GM18870 (cell line): Measurements from ENCODE around the gene CNDP1.
"Not testable (repeated sequence)": the region's sequence is repeated elsewhere in the genome, so short reads cannot be mapped to it uniquely, and the experiment has no call there.

ENCODE experiments used
- ATAC-seq: cut with Tn5 transposase; IDR thresholded peaks from one replicate; pipeline ENCODE4 v1.9.1; 2021; ENCODE audit warnings: moderate library complexity; ENCODE audit not compliant: unreplicated experiment

CNDP1 gene

DNA sequence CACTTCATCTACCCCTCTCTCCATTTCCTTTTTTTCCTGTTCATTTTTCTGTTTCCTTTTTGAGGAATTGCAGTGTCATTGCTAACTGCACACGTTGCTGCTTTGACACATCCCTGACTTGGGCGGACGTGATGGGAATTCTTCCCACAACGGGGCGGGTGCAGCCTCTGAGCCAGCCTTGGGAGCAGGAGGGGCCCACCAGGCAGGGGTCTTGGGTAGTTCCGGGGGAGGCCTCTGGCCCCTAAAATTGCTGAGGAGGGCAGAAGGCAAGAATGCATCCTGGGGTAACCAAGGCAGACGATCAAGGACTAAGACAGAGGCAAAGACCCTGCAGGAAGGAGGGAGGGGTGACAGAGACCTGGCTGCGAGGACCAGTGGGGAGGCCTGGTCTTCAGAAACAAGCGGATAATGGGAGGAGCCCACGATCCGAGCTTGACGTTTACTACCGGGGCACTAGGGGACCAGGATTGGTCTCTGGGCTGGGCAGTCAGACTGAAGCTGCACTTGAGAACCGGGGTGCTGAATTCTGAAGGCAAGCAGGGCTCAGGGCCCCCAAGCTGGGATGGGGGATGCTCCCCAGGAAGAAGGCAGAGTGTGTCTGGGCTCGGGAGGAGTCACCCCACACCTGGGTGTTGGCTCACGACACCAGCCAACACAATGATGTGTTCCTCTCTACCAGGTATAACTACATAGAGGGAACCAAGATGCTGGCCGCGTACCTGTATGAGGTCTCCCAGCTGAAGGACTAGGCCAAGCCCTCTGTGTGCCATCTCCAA, 14.8 kb upstream of the CNDP1 start:
- ATAC-seq: no peak

DNA sequence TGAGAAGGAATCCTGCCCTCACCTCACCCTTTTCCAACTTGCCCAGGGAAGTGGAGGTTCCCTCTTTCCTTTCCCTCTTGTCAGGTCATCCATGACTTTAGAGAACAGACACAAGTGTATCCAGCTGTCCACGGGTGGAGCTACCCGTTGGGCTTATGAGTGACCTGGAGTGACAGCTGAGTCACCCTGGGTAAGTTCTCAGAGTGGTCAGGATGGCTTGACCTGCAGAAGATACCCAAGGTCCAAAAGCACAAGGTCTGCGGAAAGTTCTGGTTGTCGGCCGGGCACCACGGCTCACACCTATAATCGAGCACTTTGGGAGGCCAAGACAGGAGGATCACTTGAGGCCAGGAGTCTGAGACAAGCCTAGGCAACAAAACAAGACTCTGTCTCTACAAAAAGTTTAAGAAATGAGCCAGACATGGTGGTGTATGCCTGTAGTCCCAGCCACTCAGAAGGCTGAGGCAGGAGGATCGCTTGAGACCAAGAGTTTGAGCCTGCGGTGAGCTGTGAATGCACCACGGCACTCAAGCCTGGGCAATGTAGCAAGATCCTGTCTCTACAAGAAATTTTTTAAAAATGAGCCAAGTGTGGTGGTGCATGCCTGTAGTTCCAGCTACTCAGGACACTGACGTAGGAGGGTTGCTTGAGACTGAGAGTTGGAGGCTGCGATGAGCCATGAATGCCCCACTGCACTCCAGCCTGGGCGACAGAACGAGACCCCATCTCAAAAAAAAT, 14.0 kb upstream of the CNDP1 start:
- no peak for ATAC-seq

DNA sequence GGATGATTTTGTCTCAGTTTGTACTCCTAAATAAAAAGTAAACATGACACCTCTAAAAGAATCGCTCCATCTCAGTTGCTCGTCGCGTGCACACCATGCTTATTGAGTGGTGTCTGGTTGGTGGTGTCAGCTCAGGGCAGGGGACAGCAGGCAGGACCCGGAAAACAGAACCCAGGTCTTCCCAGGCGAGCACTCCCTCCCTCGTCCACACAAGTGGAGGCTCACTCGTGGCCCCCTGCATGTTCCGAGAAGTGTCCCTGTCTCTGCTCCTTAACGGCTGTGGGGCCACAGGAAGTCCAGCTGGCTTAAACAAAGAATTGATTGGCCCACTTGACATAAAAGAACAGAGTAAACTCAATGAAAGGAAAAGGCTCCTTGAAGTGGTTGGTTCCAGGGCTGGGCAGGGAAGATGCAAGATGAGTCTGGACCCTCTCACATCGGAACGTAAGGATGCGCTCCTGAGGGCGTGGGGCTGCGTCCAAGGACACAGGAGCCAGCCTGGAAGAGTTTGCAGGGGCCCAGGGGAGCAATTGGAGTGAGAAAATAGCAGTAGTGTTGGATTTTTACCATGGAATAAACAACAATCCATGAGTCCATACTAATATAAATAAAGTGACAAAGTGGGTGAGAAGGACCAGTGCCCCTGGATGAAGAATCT, 13.1 kb upstream of the CNDP1 start:
- ATAC-seq: no peak

DNA sequence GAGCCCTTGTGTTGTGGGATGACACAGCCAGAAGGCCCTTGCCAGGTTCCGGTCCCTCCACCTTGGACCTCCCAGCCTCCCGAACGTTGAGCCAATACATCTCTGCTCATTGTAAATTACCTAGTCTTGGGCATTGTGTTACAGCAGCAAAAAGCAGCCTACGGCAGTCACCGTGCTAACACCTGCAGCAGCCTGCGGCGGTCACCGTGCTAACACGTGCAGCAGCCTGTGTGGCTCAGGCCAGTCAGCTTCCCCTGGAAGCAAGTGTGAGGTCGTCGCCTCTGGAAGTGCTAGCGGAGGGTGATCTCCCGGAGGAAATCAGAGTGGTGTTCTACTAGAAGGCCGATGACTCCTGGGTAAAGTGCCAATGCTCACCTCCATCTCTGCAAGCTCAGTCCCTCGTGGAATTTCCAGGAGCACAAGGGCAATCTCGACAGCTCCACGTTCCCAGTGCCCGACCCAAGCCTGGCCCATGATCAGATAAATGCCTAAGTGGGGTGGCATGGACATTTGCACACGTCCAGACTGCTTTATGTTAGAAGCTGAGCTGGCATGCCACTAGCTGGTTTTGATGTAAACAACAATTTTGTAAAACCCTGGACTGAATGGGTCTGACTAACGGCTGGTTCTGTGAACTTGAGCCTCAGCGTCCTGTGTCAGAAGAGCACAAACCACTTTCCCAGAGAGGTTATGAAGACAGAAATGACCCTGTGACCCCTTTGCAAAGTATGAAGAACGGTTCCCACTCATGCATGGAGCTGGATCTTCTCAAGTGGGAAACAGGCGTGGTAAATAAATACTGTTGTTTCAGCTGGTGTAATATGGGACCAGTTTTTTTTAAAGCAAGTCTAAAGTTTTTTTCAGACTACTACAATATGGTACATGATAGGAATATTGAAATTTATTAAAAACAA, 11.4 kb upstream of the CNDP1 start:
- no peak for ATAC-seq

DNA sequence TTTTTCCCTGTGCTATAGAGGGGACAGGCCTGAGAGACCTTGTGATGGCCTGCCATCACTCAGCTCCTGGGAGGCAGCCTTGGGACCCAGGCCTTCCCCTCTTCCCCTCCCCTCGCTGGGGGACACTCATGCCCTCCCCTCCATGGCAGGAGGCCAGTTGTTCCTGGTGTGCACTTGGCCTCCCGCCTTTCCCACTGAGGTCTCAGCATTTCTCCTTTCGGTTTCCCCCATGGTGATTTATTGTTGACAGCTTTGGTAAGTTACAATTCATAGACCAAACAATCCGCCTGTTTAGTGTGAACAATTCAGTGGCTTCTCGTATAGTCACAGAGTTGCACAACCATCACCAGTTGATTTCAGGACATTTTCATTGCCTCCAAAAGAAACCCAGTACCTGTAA, 10.2 kb upstream of the CNDP1 start:
- no peak for ATAC-seq

DNA sequence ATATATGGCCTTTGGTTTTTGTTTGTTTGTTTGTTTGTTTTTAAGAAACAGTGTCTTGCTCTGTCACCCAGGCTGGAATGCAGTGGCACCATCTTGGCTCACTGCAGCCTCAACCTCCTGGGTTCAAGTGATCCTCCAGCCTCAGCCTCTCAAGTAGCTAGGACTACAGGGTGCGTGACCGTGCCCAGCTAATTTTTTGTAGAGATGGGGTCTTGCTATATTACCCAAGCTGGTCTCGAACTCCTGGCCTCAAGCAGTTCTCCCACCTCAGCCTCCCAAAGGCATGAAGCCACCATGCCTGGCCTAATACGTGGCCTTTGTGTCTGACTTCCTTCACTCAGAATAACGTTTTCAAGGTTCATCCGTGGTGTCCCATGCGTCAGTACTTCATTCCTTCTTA, 9.4 kb upstream of the CNDP1 start:
- not testable (repeated sequence) for ATAC-seq

DNA sequence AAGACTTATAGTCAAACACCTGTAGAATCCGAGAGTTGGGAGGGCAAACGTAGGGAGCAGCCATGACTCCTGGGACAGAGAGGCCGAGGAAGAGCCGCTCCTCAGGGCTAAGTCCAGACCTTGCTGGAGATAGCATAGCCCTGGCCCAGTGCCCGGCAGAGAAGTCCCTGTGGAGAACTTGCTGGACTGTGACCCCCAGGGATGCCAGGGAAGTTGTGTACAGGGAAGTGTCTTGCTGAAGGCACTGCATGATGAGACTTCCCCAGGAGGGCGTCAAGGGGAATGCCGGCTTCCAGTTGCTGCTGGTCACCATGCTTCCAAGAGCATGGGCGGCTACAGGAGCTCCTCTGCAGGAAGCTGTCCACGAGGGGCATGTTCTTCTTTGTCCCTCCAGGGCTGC, 8.6 kb upstream of the CNDP1 start:
- ATAC-seq: no peak

DNA sequence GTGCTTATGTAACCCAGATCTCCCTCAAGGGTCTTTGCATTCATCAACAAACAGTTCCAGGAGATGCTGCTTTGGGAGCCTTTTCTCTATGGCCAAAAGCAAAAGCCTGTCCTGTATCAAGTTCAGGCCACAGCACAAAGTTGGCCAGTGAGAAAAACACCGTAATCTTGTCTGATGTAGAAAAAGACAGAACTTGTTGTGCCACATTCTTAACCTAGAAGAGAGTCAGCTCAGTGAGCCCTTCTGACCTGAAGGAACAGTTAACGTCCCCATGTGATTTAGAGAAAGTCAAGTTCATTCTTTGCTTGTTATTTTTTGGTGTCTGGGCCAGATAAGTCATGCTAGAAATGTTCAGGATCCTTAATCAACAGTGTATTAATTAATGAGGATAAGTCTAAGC, 7.8 kb upstream of the CNDP1 start:
- no peak for ATAC-seq

DNA sequence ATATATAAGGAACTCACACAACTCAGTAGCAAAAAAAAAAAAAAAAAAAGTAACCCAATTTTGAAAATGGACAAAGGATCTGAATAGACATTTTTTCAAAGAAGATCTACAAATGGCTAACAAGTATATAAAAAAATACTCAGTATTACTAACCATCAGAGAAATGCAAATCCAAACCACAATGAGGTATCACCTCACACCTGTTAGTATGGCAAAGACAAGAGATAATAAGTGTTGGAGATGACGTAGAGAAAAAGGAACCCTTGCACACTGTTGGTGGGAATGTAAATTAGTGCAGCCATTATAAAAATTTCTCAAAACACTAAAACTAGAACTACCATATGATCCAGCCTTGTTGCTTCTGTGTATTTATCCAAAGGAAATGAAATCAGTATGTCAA, 5.8 kb upstream of the CNDP1 start:
- ATAC-seq: peak; percentile 77

DNA sequence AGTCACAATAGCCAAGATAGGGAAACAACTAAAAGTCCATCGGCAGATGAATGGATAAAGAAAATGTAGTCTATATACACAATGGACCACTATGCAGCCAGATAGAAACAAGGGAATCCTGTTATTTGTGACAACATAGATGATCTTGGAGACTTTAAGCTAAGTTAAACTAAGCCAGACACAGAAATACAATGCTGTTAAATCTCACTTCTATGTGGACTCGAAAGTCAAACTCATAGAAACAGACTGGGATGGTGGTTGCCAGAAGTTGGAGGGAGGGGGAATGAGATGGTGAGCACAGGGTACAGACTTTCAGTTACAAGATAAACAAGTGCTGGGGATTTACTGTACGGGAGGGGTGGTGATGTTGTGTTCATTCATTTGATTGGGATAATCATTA, 5.4 kb upstream of the CNDP1 start:
- peak; percentile 12 for ATAC-seq

DNA sequence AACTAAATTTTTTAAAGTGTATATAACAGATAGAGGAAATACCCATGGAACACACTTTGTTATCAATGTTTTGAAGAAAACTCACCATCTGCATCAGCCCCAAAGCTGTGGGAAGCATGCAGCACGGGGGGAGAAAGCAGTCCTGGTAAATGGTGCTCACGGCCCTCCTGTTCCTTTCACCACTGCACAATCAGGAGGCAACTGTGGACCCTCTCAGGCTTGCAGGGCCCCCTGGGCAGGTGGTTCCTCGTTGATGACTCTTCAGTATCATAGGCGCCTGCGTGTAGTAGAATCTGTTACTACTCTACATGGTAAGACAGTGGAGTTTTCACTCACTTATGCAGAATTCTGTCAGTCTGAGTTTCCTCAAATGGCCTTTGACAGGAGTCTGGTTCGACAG, 4.9 kb upstream of the CNDP1 start:
- ATAC-seq: no peak

DNA sequence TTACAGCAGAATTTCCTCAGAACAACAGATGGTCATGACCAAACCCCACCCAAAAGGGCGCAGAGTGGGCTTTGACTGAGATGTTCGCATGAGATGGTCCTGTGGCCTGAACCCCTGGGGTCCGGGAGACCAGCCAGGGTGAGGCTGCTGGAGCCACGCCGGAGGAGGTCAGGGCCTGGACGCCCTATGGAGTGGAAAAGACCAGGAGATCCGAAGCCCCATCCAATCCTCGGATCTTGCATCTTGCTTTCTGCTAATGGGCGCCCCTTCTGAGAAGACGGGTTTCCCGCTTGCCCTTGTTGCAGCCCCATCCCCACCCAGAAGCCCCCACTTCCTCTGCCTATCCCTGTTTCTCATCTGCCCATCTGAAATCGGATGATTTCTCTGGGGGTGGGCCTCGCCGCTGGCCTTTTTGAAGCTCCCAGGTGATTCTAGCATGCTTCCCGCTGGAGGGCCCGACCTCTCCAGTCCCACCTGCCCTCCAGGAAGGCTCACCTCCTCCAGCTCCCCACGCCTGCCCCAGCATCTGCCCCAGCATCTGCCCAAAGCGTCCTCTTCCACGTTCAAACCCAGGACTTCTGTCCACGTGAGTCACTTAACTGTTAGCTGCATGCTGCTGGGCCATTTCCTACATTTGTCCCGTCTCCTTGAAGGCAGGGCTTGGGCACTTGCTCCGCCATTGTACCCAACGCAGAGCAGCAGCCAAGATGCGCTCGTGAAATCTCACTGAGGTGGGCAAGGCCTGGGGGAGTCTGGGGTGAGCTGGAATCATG, 4.3 kb upstream of the CNDP1 start:
- ATAC-seq: no peak

DNA sequence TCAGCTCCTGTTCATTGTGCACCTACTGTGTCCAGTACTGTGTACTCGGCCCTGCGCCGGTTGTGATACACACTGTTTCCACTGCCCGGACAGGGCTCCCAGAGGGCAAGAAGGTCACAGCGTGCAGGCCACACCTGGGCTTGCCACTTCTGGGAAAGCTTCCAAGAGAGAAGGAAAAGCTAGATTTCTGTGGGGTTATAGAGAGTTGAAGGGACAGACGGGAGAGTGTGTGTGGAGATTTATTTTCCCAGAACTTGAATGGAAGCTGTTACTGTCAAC, 3.8 kb upstream of the CNDP1 start:
- ATAC-seq: no peak

DNA sequence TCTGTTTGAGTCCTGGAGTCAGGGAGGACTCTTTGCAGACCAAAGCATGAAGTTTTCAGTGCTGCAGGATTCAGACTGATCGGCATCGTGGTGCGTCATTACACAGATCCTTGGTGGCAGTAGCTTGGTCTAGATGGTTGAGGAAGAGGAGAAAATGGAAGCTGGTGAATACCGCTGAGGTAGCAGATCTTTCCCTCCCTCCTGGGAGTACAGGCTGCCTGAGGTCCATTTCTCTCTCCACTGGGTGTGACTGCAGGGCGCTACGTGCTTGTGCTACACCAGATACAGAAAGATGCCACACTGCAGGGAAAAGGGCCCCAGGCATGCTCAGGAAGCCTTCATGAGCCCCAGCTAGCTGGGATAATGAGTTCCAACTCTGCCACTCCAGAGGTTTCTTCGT, 3.3 kb upstream of the CNDP1 start:
- no peak for ATAC-seq

DNA sequence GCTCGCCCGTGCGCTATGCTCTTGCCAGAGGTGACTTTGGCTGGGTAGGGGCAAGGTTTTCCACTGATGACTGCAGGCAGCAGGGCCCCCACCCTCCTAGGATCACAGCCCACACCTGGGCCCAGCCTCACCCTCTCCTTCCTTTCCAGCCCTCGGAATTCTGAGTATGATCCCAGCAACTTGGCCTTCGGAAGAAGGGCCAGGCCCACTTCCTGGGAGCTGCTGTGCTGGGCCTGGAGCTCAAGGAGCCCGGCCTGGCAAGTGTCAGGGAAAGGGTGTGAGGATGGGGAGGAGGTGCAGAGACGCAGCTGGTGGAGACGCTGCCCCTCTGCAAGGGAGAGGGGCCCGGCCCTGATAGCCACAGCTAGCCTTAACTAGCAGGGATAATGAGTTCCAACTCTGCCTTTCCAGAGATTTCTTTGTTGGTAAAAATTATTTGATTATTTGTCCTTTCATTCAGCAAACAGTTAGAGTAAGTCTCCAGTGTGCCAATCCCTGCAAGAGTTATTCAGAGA, 1.7 kb upstream of the CNDP1 start:
- no peak for ATAC-seq

DNA sequence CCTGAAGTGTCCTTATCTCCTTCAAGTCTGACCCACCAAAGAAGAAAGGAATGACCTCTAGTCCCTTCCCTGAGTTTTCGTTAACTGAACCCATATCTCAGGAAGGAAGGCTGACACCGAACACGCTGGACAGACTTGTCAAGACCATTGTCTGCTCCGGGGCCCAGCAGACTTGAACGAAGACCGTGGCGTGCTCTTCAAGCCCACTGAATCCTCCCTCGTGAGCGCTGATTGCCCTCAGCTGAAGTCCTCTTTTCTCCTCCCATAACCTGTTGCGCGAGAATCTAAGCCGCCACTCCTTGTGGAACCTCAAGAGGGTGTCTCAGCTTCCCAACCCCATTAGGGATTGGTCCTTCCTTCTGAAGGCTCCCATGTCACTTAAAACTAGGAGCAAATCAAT, 634 bp upstream of the CNDP1 start:
- ATAC-seq: no peak

DNA sequence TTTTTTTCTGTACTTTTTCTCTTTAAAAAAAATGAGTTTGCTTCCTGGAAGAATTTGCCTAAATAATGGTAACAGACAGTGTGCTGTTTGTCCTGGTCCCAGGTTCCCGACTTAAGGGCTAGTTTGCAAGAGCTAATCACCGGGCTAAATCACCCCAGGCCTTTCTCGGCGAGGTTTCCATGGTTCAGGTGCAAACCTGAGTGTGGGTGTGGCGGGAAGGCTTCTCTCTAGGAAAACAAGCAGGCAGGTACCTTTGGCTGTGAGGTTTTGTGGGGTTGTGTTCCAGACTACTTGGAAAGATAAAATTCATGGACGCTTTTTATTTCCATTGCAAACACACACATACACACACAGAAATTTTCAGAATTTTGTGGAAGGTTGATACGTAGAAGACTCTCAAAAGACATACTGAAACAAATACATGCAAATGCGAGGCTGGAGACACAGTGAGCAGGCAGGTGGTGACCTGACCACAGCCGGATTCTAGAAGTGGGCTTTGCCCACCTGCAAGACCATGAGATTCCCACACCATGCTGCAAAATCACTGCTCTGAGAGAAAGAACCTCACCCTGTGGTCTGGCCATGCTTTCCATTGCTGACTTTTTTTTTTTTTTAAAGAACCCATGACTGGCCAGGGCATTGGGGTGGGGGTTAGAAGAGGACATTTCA, 815 bp downstream of the CNDP1 start:
- peak; percentile 76 for ATAC-seq

DNA sequence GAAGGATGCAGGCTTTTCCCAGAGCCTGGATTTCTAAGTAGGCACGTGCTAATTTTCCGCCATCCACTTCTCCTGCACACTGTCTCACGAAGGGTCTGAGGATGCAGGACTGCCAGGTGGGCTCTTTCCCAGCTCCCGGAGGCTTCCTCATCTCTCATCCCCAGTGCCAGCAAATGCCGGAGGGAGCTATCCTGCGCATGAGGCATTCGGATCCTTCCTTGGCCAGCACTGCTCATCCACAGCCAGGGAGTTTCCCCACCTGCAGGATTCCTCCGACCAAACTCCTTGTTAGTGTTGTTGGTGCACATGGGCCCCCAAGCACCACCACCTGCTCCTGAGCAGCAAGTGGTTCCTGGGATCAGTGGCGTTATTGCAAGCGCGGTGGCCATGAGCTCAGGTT, 5.0 kb downstream of the CNDP1 start:
- no peak for ATAC-seq

DNA sequence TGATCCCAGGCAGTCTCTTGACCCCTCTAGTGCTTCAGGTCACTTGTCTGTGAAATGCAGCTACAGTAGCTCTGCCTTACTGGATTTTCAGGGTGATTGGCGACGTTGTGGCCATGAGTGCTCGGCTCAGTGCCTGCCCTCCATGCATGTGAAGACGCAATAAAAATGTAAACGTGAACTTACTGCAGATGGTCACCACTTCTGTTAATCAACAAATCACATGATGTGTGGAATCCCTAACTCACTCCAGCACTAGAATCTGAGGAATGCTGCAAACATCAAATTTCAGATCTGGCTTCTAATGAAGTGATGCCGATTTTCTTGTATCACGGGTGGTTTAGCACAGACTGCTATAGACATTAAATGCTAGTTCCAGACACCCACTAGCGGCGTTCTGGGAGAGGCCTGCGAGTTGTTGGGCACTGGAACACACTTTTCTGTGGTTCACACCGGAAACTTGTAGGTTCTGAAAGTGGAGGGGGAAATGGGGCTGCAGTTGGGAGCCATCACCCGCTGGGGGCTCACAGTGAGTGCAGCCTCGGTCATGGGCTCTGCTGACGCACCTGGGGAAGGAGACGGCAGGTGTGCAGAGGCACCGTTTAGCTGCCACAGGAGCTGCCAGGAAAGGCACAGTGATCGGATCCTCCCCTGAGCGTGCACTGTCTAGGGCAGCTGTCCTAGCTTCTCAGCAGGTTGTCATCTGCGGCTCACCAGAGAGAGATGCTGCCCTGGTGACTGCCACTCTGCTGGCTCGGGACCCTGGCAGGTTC, 6.5 kb downstream of the CNDP1 start:
- ATAC-seq: no peak
